Stomach (tissue), 9 donors: ENCODE data around the gene CCDC121. TPM values are rescaled to one million over a fixed set of nuclear protein-coding genes. Genes with fewer than 3 reads are reported as not detected.

Experiments
- DNase-seq, 2 donors: peaks; one replicate each; pipeline versions ENCODE4 v3.0.0 to v3.0.0-alpha.2; 2013 to 2019
- H3K27ac ChIP-seq, 5 donors: fragments of 200-600 bp in 4 of 5; sonication (generic) in 4 of 5; one replicate each; pipeline ENCODE4 v1.5.1; 2013 to 2019; ENCODE audit warnings: mild to moderate bottlenecking in 1 of 5, moderate library complexity in 1 of 5
- H3K27me3 ChIP-seq, 3 donors: fragments of 200-600 bp; sonication (generic); one replicate each; pipeline ENCODE4 v1.5.1; 2017 to 2019; ENCODE audit warnings: mixed run types in 1 of 3
- H3K36me3 ChIP-seq, 4 donors: fragments of 200-600 bp; sonication (generic); 1 replicate in 3 of 4; 2 replicates in 1 of 4; pipeline ENCODE4 v1.5.1; 2016 to 2019
- H3K4me1 ChIP-seq, 4 donors: fragments of 200-600 bp; sonication (generic); one replicate each; pipeline ENCODE4 v1.5.1; 2016 to 2019
- H3K4me3 ChIP-seq, 4 donors: fragments of 200-600 bp; sonication (generic) in 3 of 4; one replicate each; pipeline ENCODE4 v1.5.1; 2016 to 2019; ENCODE audit warnings: mild to moderate bottlenecking in 1 of 4
- H3K9me3 ChIP-seq, 4 donors: fragments of 200-600 bp; sonication (generic); one replicate each; pipeline ENCODE4 v1.5.1; 2016 to 2019
- EP300 ChIP-seq: sonication (generic); formaldehyde crosslinking; IDR thresholded peaks from one replicate; pipeline ENCODE4 v1.6.1; 2017; ENCODE audit warnings: antibody characterized with exemption
- POLR2A ChIP-seq, 4 donors: fragments of 450-650 bp; IDR thresholded peaks; one replicate each; pipeline ENCODE4 v1.6.1; 2016; ENCODE audit warnings: antibody characterized with exemption in 4 of 4, control low read depth in 2 of 4, mild to moderate bottlenecking in 1 of 4, moderate library complexity in 1 of 4
- POLR2AphosphoS5 ChIP-seq, 3 donors: sonication (generic); formaldehyde crosslinking; IDR thresholded peaks; one replicate each; pipeline ENCODE4 v1.6.1; 2016; ENCODE audit warnings: antibody characterized with exemption in 3 of 3
- WGBS, 5 donors: extraction: QIAGEN DNeasy Blood & Tissue Kit in 3 of 5; methylation state at CpG; one replicate each; pipeline versions ENCODE4 v1.1.5 to v1.1.7; 2013 to 2018; 5-methylcytosine and 5-hydroxymethylcytosine counted together
- intact Hi-C: fragments of 100-400 bp; cut with DNase I; formaldehyde crosslinking; loops from one replicate; pipeline ENCODE4 v1.15.1; 2023; ENCODE audit warnings: low total_unique reads
- polyA plus RNA-seq, 3 donors: library from polyadenylated mRNA; stranded (reverse); fragments of 200-250 nt; gene quantifications; one replicate each; pipeline ENCODE4 v1.2.3, GENCODE V29; 2013
- total RNA-seq, 5 donors: library from RNA; depleted of rRNA; stranded (reverse); fragments of >200 nt; gene quantifications; one replicate each; pipeline versions ENCODE4 v1.1.0 to v1.2.3, GENCODE V29; 2014 to 2016
- TF ChIP-seq, protein P1 (sequence below), 7 experiments: fragments of 450-650 bp in 4 of 7; fragments of 200-600 bp in 3 of 7; sonication (generic) in 3 of 7; IDR thresholded peaks; one replicate each; pipeline ENCODE4 v1.5.1; 2016 to 2019; ENCODE audit warnings: antibody characterized with exemption in 7 of 7, control low read depth in 2 of 7, mild to moderate bottlenecking in 1 of 7
- donor health status: healthy with polysubstance abuse.
- donor health status: Bipolar disorder and iron deficiency.
- donor health status: healthy.

The CCDC121 gene
- total and polyA plus RNA-seq, 8 donors, result 0.87 to 3.1 (median 1.9) TPM

DNA sequence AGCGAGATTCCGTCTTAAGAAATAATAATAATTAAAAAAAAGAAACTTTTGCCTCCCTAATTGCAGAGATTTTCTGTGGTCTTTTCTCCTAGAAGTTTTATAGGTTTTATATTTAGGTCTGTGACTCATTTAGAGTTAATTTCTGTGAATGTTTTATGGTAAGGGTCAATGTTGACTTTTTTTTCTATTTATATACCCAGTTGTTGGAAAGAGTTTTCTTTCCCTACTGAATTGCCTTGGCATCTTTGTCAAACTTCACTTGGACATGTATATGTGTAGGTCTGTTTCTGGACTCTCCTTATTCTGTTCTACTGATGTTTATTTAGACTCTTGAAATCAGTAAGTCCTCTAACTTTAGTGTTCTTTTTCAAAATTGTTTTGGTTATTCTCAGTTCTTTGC lies 40.5 kb downstream of the CCDC121 start:
- Histone ChIP-seq H3K27ac (no peak overlapping the region), H3K9me3 (peaks cover 7 to 18% (median 10%) of the 10 kb centered on the region in 4 donors), H3K27me3 (no peaks in the 10 kb centered on the region), H3K4me1 (peaks cover 16 to 46% (median 30%) of the 10 kb centered on the region in 4 donors), H3K36me3 (no peaks in the 10 kb centered on the region), H3K4me3 (no peak overlapping the region)
- no peak for TF ChIP-seq POLR2A (IDR thresholded peaks at IDR 0.05)
- no peak for TF ChIP-seq POLR2AphosphoS5 (IDR thresholded peaks at IDR 0.05)
- no peak for TF ChIP-seq EP300
- intact Hi-C loops, result no loop called here
- no peak for DNase-seq
- WGBS, 5 donors, result 96 to 100% (median 96%) methylated on average over 2 of the region's 2 CpGs

DNA sequence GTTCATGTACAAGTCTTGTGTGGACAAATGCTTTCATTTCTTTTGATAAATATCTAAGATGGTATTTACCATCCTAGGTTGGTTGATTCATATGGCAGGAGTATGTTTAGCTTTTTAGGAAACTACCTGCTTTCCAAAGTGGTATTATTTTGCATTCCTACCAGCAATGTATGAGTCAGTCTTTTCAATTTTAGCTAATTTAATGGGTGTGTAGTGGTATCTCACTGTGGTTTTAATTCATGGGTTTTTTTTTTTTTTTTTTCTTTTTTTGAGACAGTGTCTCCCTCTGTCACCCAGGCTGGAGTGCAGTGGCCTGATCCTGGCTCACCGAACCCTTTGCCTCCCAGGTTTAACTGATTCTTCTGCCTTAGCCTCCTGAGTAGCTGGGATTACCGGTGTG lies 41.8 kb downstream of the CCDC121 start:
- intact Hi-C loops, result no loop called here
- Histone ChIP-seq H3K27me3 (no peaks in the 10 kb centered on the region), H3K4me3 (no peak overlapping the region), H3K36me3 (no peaks in the 10 kb centered on the region), H3K4me1 (peaks cover 22 to 53% (median 31%) of the 10 kb centered on the region in 4 donors), H3K27ac (no peak overlapping the region), H3K9me3 (peaks cover 7 to 18% (median 10%) of the 10 kb centered on the region in 4 donors)
- no peak for DNase-seq
- TF ChIP-seq, protein P1, sequence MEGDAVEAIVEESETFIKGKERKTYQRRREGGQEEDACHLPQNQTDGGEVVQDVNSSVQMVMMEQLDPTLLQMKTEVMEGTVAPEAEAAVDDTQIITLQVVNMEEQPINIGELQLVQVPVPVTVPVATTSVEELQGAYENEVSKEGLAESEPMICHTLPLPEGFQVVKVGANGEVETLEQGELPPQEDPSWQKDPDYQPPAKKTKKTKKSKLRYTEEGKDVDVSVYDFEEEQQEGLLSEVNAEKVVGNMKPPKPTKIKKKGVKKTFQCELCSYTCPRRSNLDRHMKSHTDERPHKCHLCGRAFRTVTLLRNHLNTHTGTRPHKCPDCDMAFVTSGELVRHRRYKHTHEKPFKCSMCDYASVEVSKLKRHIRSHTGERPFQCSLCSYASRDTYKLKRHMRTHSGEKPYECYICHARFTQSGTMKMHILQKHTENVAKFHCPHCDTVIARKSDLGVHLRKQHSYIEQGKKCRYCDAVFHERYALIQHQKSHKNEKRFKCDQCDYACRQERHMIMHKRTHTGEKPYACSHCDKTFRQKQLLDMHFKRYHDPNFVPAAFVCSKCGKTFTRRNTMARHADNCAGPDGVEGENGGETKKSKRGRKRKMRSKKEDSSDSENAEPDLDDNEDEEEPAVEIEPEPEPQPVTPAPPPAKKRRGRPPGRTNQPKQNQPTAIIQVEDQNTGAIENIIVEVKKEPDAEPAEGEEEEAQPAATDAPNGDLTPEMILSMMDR (IDR thresholded peaks at IDR 0.05), result no peak
- TF ChIP-seq EP300, result no peak
- no peak for TF ChIP-seq POLR2AphosphoS5 (IDR thresholded peaks at IDR 0.05)
- TF ChIP-seq POLR2A (IDR thresholded peaks at IDR 0.05), result no peak
- WGBS, 5 donors, result 80 to 93% (median 91%) methylated on average over 2 of the region's 2 CpGs

DNA sequence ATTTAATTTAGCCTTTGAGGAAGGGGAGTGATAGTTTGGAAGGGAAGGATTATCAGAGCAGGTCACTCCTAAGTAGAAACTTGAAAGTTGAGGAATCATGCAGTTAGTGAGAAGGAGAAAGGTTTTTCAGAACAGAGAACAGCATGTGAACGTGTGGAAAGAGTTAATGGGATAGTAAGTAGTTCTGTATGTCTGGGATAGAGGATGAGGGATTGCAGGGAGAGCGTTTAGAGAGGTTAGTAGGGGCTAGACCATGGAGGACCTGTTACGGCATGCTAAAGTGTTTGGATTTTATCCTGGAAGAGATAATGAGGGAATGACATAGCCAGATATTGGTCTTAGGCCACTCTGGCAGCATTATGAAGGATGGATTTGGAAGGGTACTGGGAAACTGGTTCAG lies 44.2 kb downstream of the CCDC121 start:
- WGBS, 5 donors, result 75 to 88% (median 81%) methylated on average over 3 of the region's 3 CpGs
- no peak overlapping the region for H3K27ac ChIP-seq
- no peak for DNase-seq
- no peaks in the 10 kb centered on the region for H3K27me3 ChIP-seq
- TF ChIP-seq POLR2A (IDR thresholded peaks at IDR 0.05), result no peak
- intact Hi-C loops, result no loop called here
- H3K36me3 ChIP-seq, result no peaks in the 10 kb centered on the region
- peaks cover 22 to 53% (median 31%) of the 10 kb centered on the region in 4 donors for H3K4me1 ChIP-seq
- peak overlapping the region in 2 of 4 donors; percentile 77 to 78 for H3K4me3 ChIP-seq
- H3K9me3 ChIP-seq, result peaks cover 0 to 14% (median 4%) of the 10 kb centered on the region in 4 donors

DNA sequence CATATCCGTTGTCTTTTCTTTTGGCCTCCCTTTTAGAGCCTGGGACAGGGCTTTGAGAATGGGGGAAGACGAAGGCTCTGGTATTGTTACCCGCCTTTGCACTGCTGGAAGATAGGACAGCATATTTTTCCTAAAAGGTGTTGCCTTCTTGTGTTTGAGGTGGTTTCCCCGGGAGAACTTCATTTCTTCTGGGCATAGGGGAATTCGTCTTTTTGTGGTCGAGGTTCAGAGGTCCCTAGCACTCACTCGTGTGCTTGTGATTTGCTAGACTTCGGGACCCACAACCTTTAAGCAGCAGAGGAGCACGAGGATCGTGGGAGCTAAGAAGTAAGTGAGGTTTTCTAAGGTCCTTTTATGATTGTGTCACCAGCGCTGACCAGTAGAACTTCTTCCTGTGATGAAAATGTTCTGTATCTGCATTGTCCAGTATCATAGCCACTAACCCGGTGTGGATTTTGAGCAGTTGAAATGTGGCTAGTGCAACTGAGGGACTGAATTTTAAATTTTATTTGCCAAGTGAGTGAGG lies 45.4 kb downstream of the CCDC121 start:
- intact Hi-C loops, result no loop called here
- Histone ChIP-seq H3K36me3 (peaks cover 0 to 6% (median 0%) of the 10 kb centered on the region in 4 donors), H3K4me3 (peak overlapping the region; percentile 55 to 78 (median 70)), H3K27me3 (no peaks in the 10 kb centered on the region), H3K27ac (peak overlapping the region; percentile 28 to 82 (median 77)), H3K4me1 (peaks cover 22 to 53% (median 31%) of the 10 kb centered on the region in 4 donors), H3K9me3 (peaks cover 0 to 25% (median 11%) of the 10 kb centered on the region in 4 donors)
- TF ChIP-seq POLR2AphosphoS5 (IDR thresholded peaks at IDR 0.05) (no peak), POLR2A (IDR thresholded peaks at IDR 0.05) (no peak), EP300 (no peak)
- TF ChIP-seq, protein P1 (IDR thresholded peaks at IDR 0.05), result no peak
- 2 to 7% (median 5%) methylated on average over 11 to 12 of the region's 12 CpGs for WGBS, 5 donors
- peak in 1 of 2 donors; percentile 32 for DNase-seq

DNA sequence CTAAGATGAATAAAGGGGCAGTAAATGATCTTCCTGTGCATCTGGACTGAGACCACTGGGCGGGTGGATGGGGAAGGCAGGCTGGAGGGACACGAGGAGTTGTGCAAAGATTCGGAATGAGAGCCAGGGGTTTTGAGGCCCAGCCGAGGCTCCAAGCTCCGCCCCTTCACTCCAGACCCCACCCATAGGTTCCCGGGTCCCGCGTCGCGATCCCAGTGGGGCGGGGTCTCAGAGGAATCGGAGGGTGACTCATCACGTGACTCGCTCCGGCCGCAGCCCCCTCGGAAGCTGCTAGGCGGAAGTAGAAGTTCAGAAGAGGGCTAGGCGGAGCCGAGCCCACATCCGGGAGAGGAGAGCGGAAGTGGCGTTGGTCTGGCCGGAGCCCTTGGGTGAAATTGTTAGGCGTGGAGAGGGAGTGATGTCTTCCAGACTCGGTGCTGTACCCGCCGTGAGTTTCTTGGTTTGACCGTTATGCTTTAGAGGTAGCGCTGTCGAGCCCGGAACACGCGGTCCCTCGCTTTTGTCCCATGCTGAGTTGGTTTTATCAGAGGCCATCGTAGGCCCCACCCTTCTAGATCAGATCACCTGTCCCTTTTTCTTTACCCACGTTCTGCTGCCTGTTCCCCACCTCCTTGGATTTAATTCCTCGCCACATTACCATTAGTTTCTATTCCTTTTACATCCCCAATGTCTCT lies 46.0 kb downstream of the CCDC121 start, which contains the start of gene ZNF512:
Gene ZNF512, plus strand, starts transcription at position 348 of the 695 bp plus-strand sequence. Its CDS starts 71 bp downstream, at position 419.
- Histone ChIP-seq H3K36me3 (peaks cover 0 to 11% (median 0%) of the 10 kb centered on the region in 4 donors), H3K4me3 (peak within 1 kb of the TSS; percentile 55 to 78 (median 70)), H3K27me3 (no peaks in the 10 kb centered on the region), H3K4me1 (peaks cover 22 to 53% (median 31%) of the 10 kb centered on the region in 4 donors), H3K9me3 (peaks cover 0 to 32% (median 17%) of the 10 kb centered on the region in 4 donors), H3K27ac (peak within 1 kb of the TSS; percentile 28 to 82 (median 77))
- 0 to 1% (median 0%) methylated on average over 35 to 38 of the region's 38 CpGs for WGBS, 5 donors
- peak; percentile 84 to 97 for DNase-seq
- intact Hi-C loops, result no loop called here
- TF ChIP-seq, protein P1 (IDR thresholded peaks at IDR 0.05), result no peak
- TF ChIP-seq POLR2A (IDR thresholded peaks at IDR 0.05), result peak in 1 of 4 donors; percentile 39
- TF ChIP-seq EP300, result no peak
- TF ChIP-seq POLR2AphosphoS5 (IDR thresholded peaks at IDR 0.05), result peak; percentile 69 to 91 (median 74)
